ENCODE data around the gene TMCO4. TPM values are rescaled to one million over a fixed set of nuclear protein-coding genes. Genes with fewer than 3 reads are reported as not detected.

TMCO4 gene
- total and polyA plus RNA-seq, 5 experiments from 2014 or later = 7.7 to 17.5 (median 15.3) TPM

GRCh38 chr1:19752083-19752696, 47.5 kb downstream of the TMCO4 start:
- peak overlapping the region in 1 of 10 donors; percentile 36 for H3K27ac Mint-ChIP-seq

GRCh38 chr1:19750882-19751276, 48.8 kb downstream of the TMCO4 start:
- no peak for DNase-seq
- no peak overlapping the region for H3K27ac Mint-ChIP-seq
- H3K4me3 Mint-ChIP-seq = no peak overlapping the region
- POLR2A ChIA-PET = no interaction called here
- ATAC-seq = no peak
- H3K36me3 Mint-ChIP-seq = peaks cover 13 to 84% (median 47%) of the 10 kb centered on the region in 3 donors
- no peaks in the 10 kb centered on the region for H3K4me1 Mint-ChIP-seq
- H3K27me3 Mint-ChIP-seq = no peaks in the 10 kb centered on the region
- no peaks in the 10 kb centered on the region for H3K9me3 Mint-ChIP-seq

More at GRCh38 chr1:19752083-19752696, 47.5 kb downstream of the TMCO4 start:
- ATAC-seq = no peak
- no peak overlapping the region for H3K4me3 Mint-ChIP-seq
- H3K9me3 Mint-ChIP-seq = no peaks in the 10 kb centered on the region
- DNase-seq = no peak
- no peaks in the 10 kb centered on the region for H3K4me1 Mint-ChIP-seq
- peaks cover 13 to 75% (median 43%) of the 10 kb centered on the region in 3 donors for H3K36me3 Mint-ChIP-seq
- H3K27me3 Mint-ChIP-seq = no peaks in the 10 kb centered on the region
- POLR2A ChIA-PET = no interaction called here

- H3K4me1 Mint-ChIP-seq = no peaks in the 10 kb centered on the region
- POLR2A ChIA-PET = no interaction called here
- no peaks in the 10 kb centered on the region for H3K27me3 Mint-ChIP-seq
- no peak overlapping the region for H3K4me3 Mint-ChIP-seq
- H3K27ac Mint-ChIP-seq = no peak overlapping the region
- H3K9me3 Mint-ChIP-seq = no peaks in the 10 kb centered on the region
- ATAC-seq = no peak
- peaks cover 13 to 85% (median 48%) of the 10 kb centered on the region in 3 donors for H3K36me3 Mint-ChIP-seq
- no peak for DNase-seq
These were observed 49.4 kb downstream of the TMCO4 start for GRCh38 chr1:19750101-19750881.

GRCh38 chr1:19749685-19750084, 50.0 kb downstream of the TMCO4 start:
- H3K27ac Mint-ChIP-seq = no peak overlapping the region
- H3K9me3 Mint-ChIP-seq = no peaks in the 10 kb centered on the region
- peaks cover 13 to 83% (median 46%) of the 10 kb centered on the region in 3 donors for H3K36me3 Mint-ChIP-seq
- no peak for DNase-seq
- ATAC-seq = no peak
- no peaks in the 10 kb centered on the region for H3K4me1 Mint-ChIP-seq
- H3K27me3 Mint-ChIP-seq = no peaks in the 10 kb centered on the region
- no peak overlapping the region for H3K4me3 Mint-ChIP-seq
- POLR2A ChIA-PET = no interaction called here

- POLR2A ChIA-PET = no interaction called here
- no peak for ATAC-seq
- Mint-ChIP-seq H3K36me3 (peaks cover 13 to 85% (median 55%) of the 10 kb centered on the region in 3 donors), H3K4me3 (no peak overlapping the region), H3K9me3 (no peaks in the 10 kb centered on the region), H3K27me3 (no peaks in the 10 kb centered on the region), H3K27ac (no peak overlapping the region), H3K4me1 (no peaks in the 10 kb centered on the region)
- no peak for DNase-seq
These were observed 52.0 kb downstream of the TMCO4 start for GRCh38 chr1:19747761-19748160.

GRCh38 chr1:19744886-19745285, 54.8 kb downstream of the TMCO4 start:
- DNase-seq (no peak), ATAC-seq (no peak)
- H3K4me3 Mint-ChIP-seq = no peak overlapping the region
- H3K4me1 Mint-ChIP-seq = no peaks in the 10 kb centered on the region
- H3K27me3 Mint-ChIP-seq = no peaks in the 10 kb centered on the region
- H3K9me3 Mint-ChIP-seq = no peaks in the 10 kb centered on the region
- POLR2A ChIA-PET = no interaction called here
- no peak overlapping the region for H3K27ac Mint-ChIP-seq
- H3K36me3 Mint-ChIP-seq = peaks cover 3 to 78% (median 39%) of the 10 kb centered on the region in 3 donors

GRCh38 chr1:19744335-19744743, 55.4 kb downstream of the TMCO4 start:
- Mint-ChIP-seq H3K27ac (no peak overlapping the region), H3K4me3 (no peak overlapping the region), H3K27me3 (no peaks in the 10 kb centered on the region), H3K36me3 (peaks cover 3 to 75% (median 40%) of the 10 kb centered on the region in 3 donors), H3K4me1 (no peaks in the 10 kb centered on the region), H3K9me3 (peaks cover 0 to 2% (median 0%) of the 10 kb centered on the region in 9 donors)
- no peak for ATAC-seq
- DNase-seq = no peak
- POLR2A ChIA-PET = no interaction called here

GRCh38 chr1:19743793-19744192, 55.9 kb downstream of the TMCO4 start:
- H3K4me3 Mint-ChIP-seq = no peak overlapping the region
- H3K9me3 Mint-ChIP-seq = peaks cover 0 to 4% (median 0%) of the 10 kb centered on the region in 9 donors
- peak overlapping the region in 1 of 10 donors; percentile 48 for H3K27ac Mint-ChIP-seq
- POLR2A ChIA-PET = no interaction called here
- DNase-seq = no peak
- no peaks in the 10 kb centered on the region for H3K4me1 Mint-ChIP-seq
- peaks cover 3 to 74% (median 45%) of the 10 kb centered on the region in 3 donors for H3K36me3 Mint-ChIP-seq
- ATAC-seq = no peak
- no peaks in the 10 kb centered on the region for H3K27me3 Mint-ChIP-seq

- ATAC-seq (no peak), DNase-seq (no peak)
- Mint-ChIP-seq H3K27ac (no peak overlapping the region), H3K4me1 (no peaks in the 10 kb centered on the region), H3K9me3 (peaks cover 0 to 5% (median 0%) of the 10 kb centered on the region in 9 donors), H3K4me3 (no peak overlapping the region), H3K36me3 (peaks cover 3 to 76% (median 49%) of the 10 kb centered on the region in 3 donors), H3K27me3 (no peaks in the 10 kb centered on the region)
- POLR2A ChIA-PET = no interaction called here
These were observed 56.5 kb downstream of the TMCO4 start for GRCh38 chr1:19743180-19743579.

GRCh38 chr1:19739628-19740027, 60.1 kb downstream of the TMCO4 start:
- no peak overlapping the region for H3K4me3 Mint-ChIP-seq
- H3K27ac Mint-ChIP-seq = peak overlapping the region in 1 of 10 donors; percentile 40
- DNase-seq = no peak
- H3K9me3 Mint-ChIP-seq = peaks cover 0 to 5% (median 0%) of the 10 kb centered on the region in 9 donors
- H3K4me1 Mint-ChIP-seq = no peaks in the 10 kb centered on the region
- H3K36me3 Mint-ChIP-seq = peaks cover 3 to 64% (median 40%) of the 10 kb centered on the region in 3 donors
- H3K27me3 Mint-ChIP-seq = no peaks in the 10 kb centered on the region
- no peak for ATAC-seq
- POLR2A ChIA-PET = no interaction called here

- peaks cover 0 to 5% (median 0%) of the 10 kb centered on the region in 9 donors for H3K9me3 Mint-ChIP-seq
- POLR2A ChIA-PET = no interaction called here
- H3K36me3 Mint-ChIP-seq = peaks cover 3 to 61% (median 42%) of the 10 kb centered on the region in 3 donors
- DNase-seq (no peak), ATAC-seq (no peak)
- no peaks in the 10 kb centered on the region for H3K27me3 Mint-ChIP-seq
- H3K4me3 Mint-ChIP-seq = no peak overlapping the region
- no peak overlapping the region for H3K27ac Mint-ChIP-seq
- no peaks in the 10 kb centered on the region for H3K4me1 Mint-ChIP-seq
These were observed 61.0 kb downstream of the TMCO4 start for GRCh38 chr1:19738669-19739068.

GRCh38 chr1:19738076-19738475, 61.6 kb downstream of the TMCO4 start:
- Mint-ChIP-seq H3K27ac (no peak overlapping the region), H3K4me3 (no peak overlapping the region), H3K4me1 (no peaks in the 10 kb centered on the region), H3K9me3 (peaks cover 0 to 5% (median 0%) of the 10 kb centered on the region in 9 donors), H3K36me3 (peaks cover 3 to 60% (median 43%) of the 10 kb centered on the region in 3 donors), H3K27me3 (no peaks in the 10 kb centered on the region)
- DNase-seq (no peak), ATAC-seq (no peak)
- POLR2A ChIA-PET = no interaction called here

GRCh38 chr1:19737104-19737825, 62.5 kb downstream of the TMCO4 start:
- Mint-ChIP-seq H3K27me3 (no peaks in the 10 kb centered on the region), H3K4me3 (no peak overlapping the region), H3K9me3 (peaks cover 0 to 5% (median 0%) of the 10 kb centered on the region in 9 donors), H3K4me1 (no peaks in the 10 kb centered on the region), H3K36me3 (peaks cover 3 to 62% (median 49%) of the 10 kb centered on the region in 3 donors), H3K27ac (no peak overlapping the region)
- DNase-seq (no peak), ATAC-seq (no peak)
- POLR2A ChIA-PET = no interaction called here

Measured in naive thymus-derived CD8-positive, alpha-beta T cell (primary cell).